ENCODE data around the gene AMPD2.

The AMPD2 gene

DNA sequence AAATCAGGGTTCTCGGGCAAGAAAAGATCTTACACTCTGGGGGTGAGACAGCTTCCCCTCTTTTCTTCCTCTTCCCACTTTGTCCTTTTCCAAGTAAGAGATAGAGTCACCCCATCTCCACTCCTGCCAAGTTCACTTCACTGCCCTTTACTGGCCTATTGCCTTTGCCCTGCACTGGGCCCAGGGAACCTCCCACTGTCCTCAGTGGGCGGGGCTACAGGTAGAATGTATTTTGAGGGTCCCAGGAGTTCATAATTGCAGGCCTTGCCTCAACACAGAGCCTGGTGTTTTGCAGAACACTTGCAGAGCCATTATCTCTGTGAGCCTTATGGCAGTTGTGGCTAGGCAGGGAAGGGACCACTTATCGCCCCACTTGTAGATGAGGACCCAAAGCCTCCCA lies 3.3 kb downstream of the AMPD2 start:
- DNase-seq (ENCODE audit: insufficient read length, low spot score) (no peak), FAIRE-seq (no peak)
- no peak for TF ChIP-seq POU2F2 (IDR thresholded peaks at IDR 0.05; ENCODE audit: low read depth, low read length)
- TF ChIP-seq POLR2AphosphoS5 (IDR thresholded peaks at IDR 0.05; ENCODE audit: low read depth, low read length) = no peak

DNA sequence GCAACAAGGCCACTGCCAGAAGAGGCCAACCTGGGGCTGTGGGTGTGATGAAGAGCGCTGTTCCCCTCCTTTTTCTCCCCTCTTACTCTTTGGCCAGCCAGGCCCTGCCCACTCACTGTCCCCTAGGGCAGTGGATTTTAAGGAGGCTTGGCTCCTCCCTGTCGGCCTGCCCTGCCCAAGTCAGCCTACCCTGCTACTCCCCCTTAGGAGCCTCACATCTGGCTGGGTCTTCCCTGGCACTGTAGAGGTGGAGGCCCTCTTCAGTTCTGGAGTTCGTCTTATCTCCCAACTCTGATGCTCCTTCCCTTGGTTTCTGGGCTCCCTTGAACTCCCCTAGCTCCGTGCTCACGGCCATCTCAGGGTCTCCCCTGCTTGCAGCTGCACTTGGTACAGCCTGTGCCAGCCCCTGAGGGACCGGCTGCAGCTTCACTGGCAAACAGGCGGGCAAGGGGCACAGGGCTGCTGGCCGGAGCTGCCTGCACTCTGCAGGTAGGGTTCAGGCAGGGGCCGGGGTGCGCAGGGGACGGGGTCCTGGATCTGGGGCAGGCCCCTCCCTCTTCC lies 4.0 kb downstream of the AMPD2 start:
- TF ChIP-seq POLR2A (IDR thresholded peaks at IDR 0.05; ENCODE audit: low read depth, low read length) = no peak
- TF ChIP-seq POLR2AphosphoS5 (IDR thresholded peaks at IDR 0.05; ENCODE audit: low read depth, low read length) = no peak
- TF ChIP-seq TAF1 (IDR thresholded peaks at IDR 0.05; ENCODE audit: low read depth, low read length) = no peak
- no peak for TF ChIP-seq SPI1 (IDR thresholded peaks at IDR 0.05; ENCODE audit: low read depth, low read length)
- no peak for TF ChIP-seq PAX5 (IDR thresholded peaks at IDR 0.05; ENCODE audit: insufficient read depth, low read length, severe bottlenecking)
- FAIRE-seq (no peak), DNase-seq (ENCODE audit: insufficient read length, low spot score) (no peak)

DNA sequence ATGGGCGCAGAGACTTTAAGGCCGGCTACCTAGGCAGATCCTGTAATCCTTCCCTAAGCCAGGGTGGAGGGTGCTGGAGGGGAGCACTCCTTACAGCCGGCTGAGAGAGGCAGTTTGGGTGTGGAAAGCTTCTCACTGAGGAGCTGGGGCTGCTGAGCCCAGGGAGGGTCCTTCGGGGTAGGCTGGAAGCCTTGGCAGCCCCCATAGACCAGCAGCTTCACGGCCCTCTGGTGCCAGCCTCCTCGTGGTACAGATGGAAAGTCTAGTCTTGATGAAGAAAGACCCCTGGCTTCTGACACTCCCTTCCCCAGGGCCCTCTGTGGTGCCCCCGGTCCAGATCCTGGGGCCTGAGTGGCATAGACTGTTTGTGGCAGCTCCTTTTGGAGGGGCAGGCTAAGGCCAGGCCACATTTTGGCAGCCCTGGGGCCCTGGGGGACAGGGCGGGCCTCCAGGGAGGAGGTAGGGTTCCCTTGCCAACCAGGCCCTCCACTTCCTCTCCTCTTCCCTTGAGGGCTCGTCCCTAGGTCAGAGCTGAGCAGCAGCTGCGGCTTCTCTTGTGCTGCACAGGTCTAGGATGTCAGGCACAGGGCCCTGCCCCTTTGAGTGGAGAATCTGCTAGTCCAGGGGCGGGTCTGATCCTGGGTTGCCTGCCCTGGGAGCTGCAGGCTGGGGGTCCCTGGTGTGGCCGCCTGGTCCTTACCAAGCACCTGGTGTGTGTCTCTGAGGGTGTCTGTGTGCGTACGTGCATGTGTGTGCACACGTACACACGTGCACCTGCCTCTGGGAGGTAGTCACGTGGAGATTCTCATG lies 4.8 kb downstream of the AMPD2 start:
- FAIRE-seq (peak; percentile 76), DNase-seq (ENCODE audit: insufficient read length, low spot score) (no peak)
- no peak for TF ChIP-seq TAF1 (IDR thresholded peaks at IDR 0.05; ENCODE audit: low read depth, low read length)
- no peak for TF ChIP-seq POLR2A (IDR thresholded peaks at IDR 0.05; ENCODE audit: low read depth, low read length)
- TF ChIP-seq PAX5 (IDR thresholded peaks at IDR 0.05; ENCODE audit: insufficient read depth, low read length, severe bottlenecking) = no peak
- peak; percentile 67 for TF ChIP-seq SPI1 (IDR thresholded peaks at IDR 0.05; ENCODE audit: low read depth, low read length)
- TF ChIP-seq POLR2AphosphoS5 (IDR thresholded peaks at IDR 0.05; ENCODE audit: low read depth, low read length) = no peak
- TF ChIP-seq POU2F2 (IDR thresholded peaks at IDR 0.05; ENCODE audit: low read depth, low read length) = no peak

DNA sequence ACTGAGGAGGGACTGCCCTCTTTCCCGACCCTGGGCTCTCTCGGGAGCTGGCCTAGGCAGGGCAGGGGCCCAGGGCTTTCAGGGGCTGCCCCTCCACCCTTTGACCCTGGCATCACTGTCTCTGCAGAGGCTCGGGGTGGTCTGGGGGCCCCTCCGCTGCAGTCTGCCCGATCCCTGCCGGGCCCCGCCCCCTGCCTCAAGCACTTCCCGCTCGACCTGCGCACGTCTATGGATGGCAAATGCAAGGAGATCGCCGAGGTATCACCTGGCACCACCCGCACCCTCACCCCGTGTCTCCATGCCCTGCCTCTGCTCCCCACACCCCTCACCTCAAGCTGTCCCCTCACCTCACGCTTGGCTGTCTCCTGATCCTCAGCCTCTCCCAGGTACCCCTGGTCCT lies 5.5 kb downstream of the AMPD2 start:
- TF ChIP-seq POU2F2 (IDR thresholded peaks at IDR 0.05; ENCODE audit: low read depth, low read length) (no peak), POLR2A (IDR thresholded peaks at IDR 0.05; ENCODE audit: low read depth, low read length) (no peak), PAX5 (IDR thresholded peaks at IDR 0.05; ENCODE audit: insufficient read depth, low read length, severe bottlenecking) (no peak), SPI1 (IDR thresholded peaks at IDR 0.05; ENCODE audit: low read depth, low read length) (no peak), TAF1 (IDR thresholded peaks at IDR 0.05; ENCODE audit: low read depth, low read length) (no peak), POLR2AphosphoS5 (IDR thresholded peaks at IDR 0.05; ENCODE audit: low read depth, low read length) (no peak)
- FAIRE-seq = no peak
- no peak for DNase-seq (ENCODE audit: insufficient read length, low spot score)

DNA sequence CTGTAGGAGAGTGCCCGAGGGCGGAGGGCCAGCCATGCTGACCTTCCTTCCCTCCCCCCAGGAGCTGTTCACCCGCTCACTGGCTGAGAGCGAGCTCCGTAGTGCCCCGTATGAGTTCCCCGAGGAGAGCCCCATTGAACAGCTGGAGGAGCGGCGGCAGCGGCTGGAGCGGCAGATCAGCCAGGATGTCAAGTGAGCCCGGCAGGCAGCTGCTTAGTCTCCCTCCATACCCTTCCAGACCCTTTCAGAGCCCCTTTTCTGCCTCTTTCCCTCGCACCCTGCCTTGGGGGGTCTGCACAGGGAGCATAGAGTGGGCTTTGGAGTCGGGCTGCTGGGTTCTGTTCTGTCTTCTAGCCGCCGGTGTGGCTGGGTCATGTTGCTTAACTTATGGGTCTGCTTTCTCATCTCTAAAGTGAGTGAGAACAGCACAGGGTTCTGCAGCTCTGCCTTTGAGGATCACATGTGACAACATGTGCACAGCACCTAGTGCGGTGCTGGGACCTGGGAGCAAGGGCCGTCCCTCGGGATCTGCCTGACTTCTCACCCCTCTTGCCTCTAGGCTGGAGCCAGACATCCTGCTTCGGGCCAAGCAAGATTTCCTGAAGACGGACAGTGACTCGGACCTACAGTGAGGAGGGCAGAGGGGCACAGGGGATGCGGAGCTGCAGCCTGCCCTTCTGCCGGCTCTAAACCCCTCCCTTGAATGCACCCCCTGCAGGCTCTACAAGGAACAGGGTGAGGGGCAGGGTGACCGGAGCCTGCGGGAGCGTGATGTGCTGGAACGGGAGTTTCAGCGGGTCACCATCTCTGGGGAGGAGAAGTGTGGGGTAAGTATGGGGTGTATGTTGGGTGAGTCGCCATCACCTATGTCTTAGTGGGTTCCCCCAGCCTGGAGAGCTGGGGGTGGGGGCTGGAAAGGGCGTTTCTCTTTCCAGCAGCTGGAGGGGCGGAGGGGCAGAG lies 6.2 kb downstream of the AMPD2 start:
- TF ChIP-seq TAF1 (IDR thresholded peaks at IDR 0.05; ENCODE audit: low read depth, low read length) = no peak
- TF ChIP-seq PAX5 (IDR thresholded peaks at IDR 0.05; ENCODE audit: insufficient read depth, low read length, severe bottlenecking) = no peak
- no peak for TF ChIP-seq POU2F2 (IDR thresholded peaks at IDR 0.05; ENCODE audit: low read depth, low read length)
- TF ChIP-seq SPI1 (IDR thresholded peaks at IDR 0.05; ENCODE audit: low read depth, low read length) = no peak
- DNase-seq (ENCODE audit: insufficient read length, low spot score) = no peak

DNA sequence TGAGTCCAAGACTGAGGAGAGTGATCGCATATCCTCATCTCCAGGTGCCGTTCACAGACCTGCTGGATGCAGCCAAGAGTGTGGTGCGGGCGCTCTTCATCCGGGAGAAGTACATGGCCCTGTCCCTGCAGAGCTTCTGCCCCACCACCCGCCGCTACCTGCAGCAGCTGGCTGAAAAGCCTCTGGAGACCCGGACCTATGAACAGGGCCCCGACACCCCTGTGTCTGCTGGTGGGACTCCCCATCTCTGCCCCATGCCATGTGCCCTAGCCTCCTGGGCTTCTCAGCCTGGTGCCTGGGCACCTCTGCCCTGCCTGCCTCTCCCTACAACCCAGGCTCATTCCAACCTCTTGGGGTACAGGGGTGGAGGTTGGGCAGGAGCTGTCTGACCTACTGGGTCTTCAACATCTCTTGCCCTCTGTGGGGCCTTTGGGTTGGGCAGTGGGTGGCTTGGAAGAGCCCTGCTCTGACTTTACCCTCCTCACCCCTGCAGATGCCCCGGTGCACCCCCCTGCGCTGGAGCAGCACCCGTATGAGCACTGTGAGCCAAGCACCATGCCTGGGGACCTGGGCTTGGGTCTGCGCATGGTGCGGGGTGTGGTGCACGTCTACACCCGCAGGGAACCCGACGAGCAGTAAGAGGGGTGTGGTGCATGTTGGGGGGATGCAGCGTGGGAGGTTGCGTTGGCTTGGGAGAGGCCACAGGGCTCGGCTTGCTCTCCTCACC lies 7.2 kb downstream of the AMPD2 start:
- no peak for DNase-seq (ENCODE audit: insufficient read length, low spot score)
- no peak for FAIRE-seq
- no peak for TF ChIP-seq POLR2A (IDR thresholded peaks at IDR 0.05; ENCODE audit: low read depth, low read length)
- TF ChIP-seq SPI1 (IDR thresholded peaks at IDR 0.05; ENCODE audit: low read depth, low read length) = no peak
- TF ChIP-seq POLR2AphosphoS5 (IDR thresholded peaks at IDR 0.05; ENCODE audit: low read depth, low read length) = no peak
- no peak for TF ChIP-seq POU2F2 (IDR thresholded peaks at IDR 0.05; ENCODE audit: low read depth, low read length)

More for the DNA sequence above, 6.2 kb downstream of the AMPD2 start:
- FAIRE-seq = no peak

DNA sequence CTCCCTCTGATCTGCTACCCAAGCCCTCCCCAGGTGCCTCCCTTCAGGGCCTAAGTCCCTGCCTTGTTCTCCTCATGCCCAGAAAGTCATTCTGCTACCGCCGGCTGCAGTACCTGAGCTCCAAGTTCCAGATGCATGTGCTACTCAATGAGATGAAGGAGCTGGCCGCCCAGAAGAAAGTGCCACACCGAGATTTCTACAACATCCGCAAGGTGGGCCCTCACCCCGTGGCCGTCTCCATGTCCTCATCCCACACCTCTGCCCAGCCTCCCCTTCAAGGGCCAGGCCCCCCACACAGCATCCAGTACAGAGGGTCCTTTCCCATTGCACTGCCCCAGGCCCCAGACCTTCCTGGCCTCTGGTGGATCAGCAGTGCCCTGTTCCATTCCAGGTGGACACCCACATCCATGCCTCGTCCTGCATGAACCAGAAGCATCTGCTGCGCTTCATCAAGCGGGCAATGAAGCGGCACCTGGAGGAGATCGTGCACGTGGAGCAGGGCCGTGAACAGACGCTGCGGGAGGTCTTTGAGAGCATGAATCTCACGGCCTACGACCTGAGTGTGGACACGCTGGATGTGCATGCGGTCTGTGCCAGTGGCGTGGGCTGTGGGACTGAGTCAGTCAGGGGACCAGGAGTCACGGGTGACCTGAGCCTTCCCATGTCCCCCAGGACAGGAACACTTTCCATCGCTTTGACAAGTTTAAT lies 8.2 kb downstream of the AMPD2 start:
- no peak for FAIRE-seq
- DNase-seq (ENCODE audit: insufficient read length, low spot score) = no peak
- TF ChIP-seq POLR2A (IDR thresholded peaks at IDR 0.05; ENCODE audit: low read depth, low read length) (no peak), TAF1 (IDR thresholded peaks at IDR 0.05; ENCODE audit: low read depth, low read length) (no peak), POLR2AphosphoS5 (IDR thresholded peaks at IDR 0.05; ENCODE audit: low read depth, low read length) (no peak), POU2F2 (IDR thresholded peaks at IDR 0.05; ENCODE audit: low read depth, low read length) (no peak), PAX5 (IDR thresholded peaks at IDR 0.05; ENCODE audit: insufficient read depth, low read length, severe bottlenecking) (no peak), SPI1 (IDR thresholded peaks at IDR 0.05; ENCODE audit: low read depth, low read length) (no peak)

DNA sequence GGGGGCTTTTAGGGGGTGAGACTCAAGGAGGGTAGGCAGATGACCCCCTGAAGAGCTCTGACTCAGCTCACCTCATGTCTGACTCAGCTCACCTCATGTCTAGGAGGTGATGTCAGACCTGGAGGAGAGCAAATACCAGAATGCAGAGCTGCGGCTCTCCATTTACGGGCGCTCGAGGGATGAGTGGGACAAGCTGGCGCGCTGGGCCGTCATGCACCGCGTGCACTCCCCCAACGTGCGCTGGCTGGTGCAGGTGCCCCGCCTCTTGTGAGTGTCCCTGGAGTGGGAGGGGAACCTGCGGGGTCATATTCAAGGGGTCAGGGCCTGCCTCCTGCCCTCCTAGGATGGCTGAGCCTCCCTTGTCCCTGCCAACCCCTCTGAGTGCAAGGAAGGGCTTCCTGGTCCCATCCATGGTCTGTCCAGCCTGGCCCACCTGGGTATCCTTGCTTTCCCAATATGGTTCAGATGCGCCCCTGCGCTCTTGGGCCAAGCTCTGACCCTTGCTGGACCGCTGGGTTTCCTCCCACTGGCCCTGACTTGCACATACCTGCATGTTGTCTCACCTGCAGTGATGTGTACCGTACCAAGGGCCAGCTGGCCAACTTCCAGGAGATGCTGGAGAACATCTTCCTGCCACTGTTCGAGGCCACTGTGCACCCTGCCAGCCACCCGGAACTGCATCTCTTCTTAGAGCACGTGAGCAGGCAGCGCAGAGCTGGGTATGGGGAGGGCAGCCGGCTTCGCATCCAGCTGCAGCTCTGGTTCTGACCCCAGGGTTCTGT lies 9.1 kb downstream of the AMPD2 start:
- DNase-seq (ENCODE audit: insufficient read length, low spot score) (no peak), FAIRE-seq (no peak)
- TF ChIP-seq POU2F2 (IDR thresholded peaks at IDR 0.05; ENCODE audit: low read depth, low read length) = no peak
- no peak for TF ChIP-seq SPI1 (IDR thresholded peaks at IDR 0.05; ENCODE audit: low read depth, low read length)
- TF ChIP-seq PAX5 (IDR thresholded peaks at IDR 0.05; ENCODE audit: insufficient read depth, low read length, severe bottlenecking) = no peak
- TF ChIP-seq POLR2AphosphoS5 (IDR thresholded peaks at IDR 0.05; ENCODE audit: low read depth, low read length) = no peak
- no peak for TF ChIP-seq TAF1 (IDR thresholded peaks at IDR 0.05; ENCODE audit: low read depth, low read length)
- TF ChIP-seq POLR2A (IDR thresholded peaks at IDR 0.05; ENCODE audit: low read depth, low read length) = no peak
